Pancreas (tissue), 10 donors: ENCODE data around the gene SPDYE3. TPM values are rescaled to one million over a fixed set of nuclear protein-coding genes. Genes with fewer than 3 reads are reported as not detected.

ENCODE experiments used
- ATAC-seq, 4 donors: fragments of 200-7000 bp; cut with Tn5 transposase; one replicate each; pipeline versions ENCODE4 v1.8.0 to v1.9.1; 2020; ENCODE audit warnings: mild to moderate bottlenecking in 4 of 4, moderate library complexity in 4 of 4
- DNase-seq, 6 donors: peaks; one replicate each; pipeline ENCODE4 v3.0.0-alpha.2; 2020
- FAIRE-seq: peaks from 2 replicates; lab custom pipeline; 2012; peaks lifted over from hg19 to GRCh38; lab: Jason Lieb, UNC
- H3K27ac ChIP-seq, 4 donors: fragments of 200-600 bp; sonication (generic); 1 replicate in 3 of 4; 2 replicates in 1 of 4; pipeline versions ENCODE4 v1.5.0 to v1.8.0; 2020
- H3K27me3 ChIP-seq, 4 donors: fragments of 200-600 bp; one replicate each; pipeline ENCODE4 v1.8.0; 2021
- H3K36me3 ChIP-seq, 3 donors: fragments of 200-600 bp; sonication (generic) in 1 of 3; one replicate each; pipeline versions ENCODE4 v1.5.0 to v1.8.0; 2020 to 2021
- H3K4me1 ChIP-seq, 3 donors: fragments of 200-600 bp; one replicate each; pipeline ENCODE4 v1.8.0; 2021
- H3K4me3 ChIP-seq, 4 donors: fragments of 200-600 bp; sonication (generic) in 2 of 4; one replicate each; pipeline versions ENCODE4 v1.5.0 to v1.8.0; 2020 to 2021
- H3K9me3 ChIP-seq, 4 donors: fragments of 200-600 bp; one replicate each; pipeline ENCODE4 v1.8.0; 2021
- CTCF ChIP-seq, 4 donors: fragments of 200-600 bp; sonication (generic) in 3 of 4; IDR thresholded peaks; one replicate each; pipeline versions ENCODE4 v1.5.0 to v1.8.0; 2021; ENCODE audit warnings: antibody characterized with exemption in 4 of 4
- WGBS, 2 donors: extraction: QIAGEN DNeasy Blood & Tissue Kit; methylation state at CpG; one replicate each; pipeline ENCODE4 v1.1.7; 2013; 5-methylcytosine and 5-hydroxymethylcytosine counted together
- intact Hi-C, 3 donors: fragments of 100-400 bp; cut with DNase I; formaldehyde crosslinking; loops; one replicate each; pipeline versions ENCODE4 v1.11.1 to v1.14.2; 2022
- polyA plus RNA-seq, 2 donors: library from polyadenylated mRNA; stranded (reverse); fragments of 200-250 nt; gene quantifications; one replicate each; pipeline ENCODE4 v1.2.3, GENCODE V29; 2013
- total RNA-seq, 6 donors: library from RNA; stranded (reverse); fragmentation: NEBNext Ultra II Directional in 4 of 6; extraction: Animal tissue kit (Norgen Biotek cat#: 25700) in 4 of 6; gene quantifications; one replicate each; pipeline versions ENCODE4 v1.2.1 to v1.2.4, GENCODE V29; 2021 to 2023
- donor health status: healthy with polysubstance abuse.
- donor health status: DM: no; HTN: no; CAD: no; lungs with moderate emphysema.
- donor health status: DM: no; HTN: no; CAD: no.
- donor health status: control.
- donor health status: control.
- donor health status: Bipolar disorder and iron deficiency.
- donor health status: DM: yes; HTN: yes; CAD: no.
- donor health status: DM: no; HTN: no; CAD: no.
- donor health status: DM: no; HTN: no; CAD: no.
- donor health status: DM: yes; HTN: yes; CAD: no.

SPDYE3 gene
- total and polyA plus RNA-seq, 8 donors = 0.08 to 0.09 TPM; not detected in 6

- intact Hi-C loops = no loop called here
- Histone ChIP-seq H3K9me3 (no peaks in the 10 kb centered on the region), H3K4me3 (no peak overlapping the region), H3K36me3 (no peaks in the 10 kb centered on the region), H3K27ac (peak overlapping the region in 1 of 4 donors; percentile 52), H3K4me1 (no peaks in the 10 kb centered on the region), H3K27me3 (no peaks in the 10 kb centered on the region)
- no peak for FAIRE-seq
- no peak for ATAC-seq
- no peak for DNase-seq
- WGBS, 2 donors = 58 to 61% methylated on average over 7 of the region's 7 CpGs
- TF ChIP-seq CTCF (IDR thresholded peaks at IDR 0.05) = no peak
These were observed 64.2 kb downstream of the SPDYE3 start for GRCh38 chr7:100371561-100372171.

Other genes with a start within 250 kb of the SPDYE3 start
- 10 to 100 TPM in 5 of 6 donors, 1 to 10 TPM in 1; 9.6 to 21.2 (median 13.2) TPM for gene ZNF3, start 226.0 kb upstream of the SPDYE3 start, total RNA-seq
- gene ZNF3, start 226.0 kb upstream of the SPDYE3 start, polyA plus RNA-seq = 10 to 100 TPM; 15.8 to 21.1 TPM
- gene COPS6, start 218.7 kb upstream of the SPDYE3 start, total RNA-seq = 10 to 100 TPM; 34.6 to 44.0 (median 38.3) TPM
- gene COPS6, start 218.7 kb upstream of the SPDYE3 start, polyA plus RNA-seq = 10 to 100 TPM; 46.0 to 82.0 TPM
- 10 to 100 TPM; 21.7 to 38.4 (median 24.1) TPM for gene MCM7, start 206.3 kb upstream of the SPDYE3 start, total RNA-seq
- 10 to 100 TPM; 63.1 to 77.0 TPM for gene MCM7, start 206.3 kb upstream of the SPDYE3 start, polyA plus RNA-seq
- gene AP4M1, start 206.1 kb upstream of the SPDYE3 start, total RNA-seq = 10 to 100 TPM in 5 of 6 donors, 1 to 10 TPM in 1; 8.6 to 14.6 (median 10.9) TPM
- gene AP4M1, start 206.1 kb upstream of the SPDYE3 start, polyA plus RNA-seq = 10 to 100 TPM; 23.5 to 25.4 TPM
- 10 to 100 TPM; 11.7 to 27.2 (median 13.9) TPM for gene TAF6, start 188.3 kb upstream of the SPDYE3 start, total RNA-seq
- 10 to 100 TPM; 31.3 to 39.6 TPM for gene TAF6, start 188.3 kb upstream of the SPDYE3 start, polyA plus RNA-seq
- 1 to 10 TPM; 1.8 to 6.5 (median 2.8) TPM for gene CNPY4, start 188.1 kb upstream of the SPDYE3 start, total RNA-seq
- gene CNPY4, start 188.1 kb upstream of the SPDYE3 start, polyA plus RNA-seq = 10 to 100 TPM in 1 of 2 donors, 1 to 10 TPM in 1; 4.7 to 10.8 TPM
- 1 to 10 TPM; 1.1 to 2.1 (median 1.7) TPM for gene MBLAC1, start 180.7 kb upstream of the SPDYE3 start, total RNA-seq
- gene MBLAC1, start 180.7 kb upstream of the SPDYE3 start, polyA plus RNA-seq = 1 to 10 TPM; 2.1 to 3.7 TPM
- gene LAMTOR4, start 158.8 kb upstream of the SPDYE3 start, total RNA-seq = 10 to 100 TPM; 43.8 to 57.3 (median 51.8) TPM
- gene LAMTOR4, start 158.8 kb upstream of the SPDYE3 start, polyA plus RNA-seq = 100 to 1,000 TPM; 147 to 209 TPM
- 10 to 100 TPM in 2 of 6 donors, 1 to 10 TPM in 4; 5.1 to 15.7 (median 8.8) TPM for gene TRAPPC14, start 149.0 kb upstream of the SPDYE3 start, total RNA-seq
- gene TRAPPC14, start 149.0 kb upstream of the SPDYE3 start, polyA plus RNA-seq = 10 to 100 TPM; 32.1 to 34.6 TPM
- 1 to 10 TPM in 2 of 6 donors, under 1 TPM in 4; 0.28 to 8.9 (median 0.69) TPM for gene GAL3ST4, start 139.1 kb upstream of the SPDYE3 start, total RNA-seq
- under 1 TPM; 0.45 to 0.65 TPM for gene GAL3ST4, start 139.1 kb upstream of the SPDYE3 start, polyA plus RNA-seq
- gene GPC2, start 130.3 kb upstream of the SPDYE3 start, total RNA-seq = 1 to 10 TPM in 1 of 6 donors, under 1 TPM in 5; 0.12 to 2.5 (median 0.51) TPM
- under 1 TPM; 0.59 to 0.68 TPM for gene GPC2, start 130.3 kb upstream of the SPDYE3 start, polyA plus RNA-seq
- gene STAG3, start 129.8 kb upstream of the SPDYE3 start, total RNA-seq = 1 to 10 TPM in 2 of 6 donors, under 1 TPM in 4; 0.19 to 1.2 (median 0.94) TPM
- under 1 TPM; 0.99 TPM for gene STAG3, start 129.8 kb upstream of the SPDYE3 start, polyA plus RNA-seq
- under 1 TPM in 2 of 6 donors, not detected in 4; 0.22 to 0.34 TPM for gene PVRIG, start 87.8 kb upstream of the SPDYE3 start, total RNA-seq
- under 1 TPM in 1 of 2 donors, not detected in 1; 0.09 TPM for gene PVRIG, start 87.8 kb upstream of the SPDYE3 start, polyA plus RNA-seq
- 10 to 100 TPM; 14.7 to 33.6 (median 20.1) TPM for gene PILRB, start 50.4 kb downstream of the SPDYE3 start, total RNA-seq
- 100 to 1,000 TPM; 202 to 218 TPM for gene PILRB, start 50.4 kb downstream of the SPDYE3 start, polyA plus RNA-seq
- gene PILRA, start 65.8 kb downstream of the SPDYE3 start, total RNA-seq = 1 to 10 TPM in 5 of 6 donors, under 1 TPM in 1; 0.88 to 7.6 (median 2.8) TPM
- gene PILRA, start 65.8 kb downstream of the SPDYE3 start, polyA plus RNA-seq = 1 to 10 TPM; 3.8 to 4.8 TPM
- gene ZCWPW1, start 121.0 kb downstream of the SPDYE3 start, total RNA-seq = 1 to 10 TPM; 1.6 to 3.0 (median 2.0) TPM
- 10 to 100 TPM in 1 of 2 donors, 1 to 10 TPM in 1; 8.0 to 18.9 TPM for gene ZCWPW1, start 121.0 kb downstream of the SPDYE3 start, polyA plus RNA-seq
- gene MEPCE, start 122.1 kb downstream of the SPDYE3 start, total RNA-seq = 10 to 100 TPM; 11.1 to 17.5 (median 15.2) TPM
- gene MEPCE, start 122.1 kb downstream of the SPDYE3 start, polyA plus RNA-seq = 10 to 100 TPM; 18.0 to 20.7 TPM
- gene PPP1R35, start 128.8 kb downstream of the SPDYE3 start, total RNA-seq = 10 to 100 TPM; 10.8 to 18.9 (median 14.5) TPM
- gene PPP1R35, start 128.8 kb downstream of the SPDYE3 start, polyA plus RNA-seq = 10 to 100 TPM; 60.4 to 65.8 TPM
- under 1 TPM in 2 of 6 donors, not detected in 4; 0.24 to 0.28 TPM for gene SPACDR, start 156.6 kb downstream of the SPDYE3 start, total RNA-seq
- under 1 TPM; 0.34 to 0.68 TPM for gene SPACDR, start 156.6 kb downstream of the SPDYE3 start, polyA plus RNA-seq
- 10 to 100 TPM; 17.4 to 36.8 (median 19.8) TPM for gene TSC22D4, start 171.5 kb downstream of the SPDYE3 start, total RNA-seq
- gene TSC22D4, start 171.5 kb downstream of the SPDYE3 start, polyA plus RNA-seq = 10 to 100 TPM; 37.1 to 44.6 TPM
- 1 to 10 TPM in 1 of 6 donors, under 1 TPM in 5; 0.25 to 1.1 (median 0.81) TPM for gene NYAP1, start 176.2 kb downstream of the SPDYE3 start, total RNA-seq
- 1 to 10 TPM; 3.7 to 4.8 TPM for gene NYAP1, start 176.2 kb downstream of the SPDYE3 start, polyA plus RNA-seq
- gene AGFG2, start 231.5 kb downstream of the SPDYE3 start, total RNA-seq = 10 to 100 TPM; 13.6 to 33.1 (median 21.4) TPM
- 10 to 100 TPM; 24.5 to 41.0 TPM for gene AGFG2, start 231.5 kb downstream of the SPDYE3 start, polyA plus RNA-seq